Right lobe of liver (tissue), 6 donors: Measurements from ENCODE around the gene TTC31. TPM values are rescaled to one million over a fixed set of nuclear protein-coding genes. Genes with fewer than 3 reads are reported as not detected.

ENCODE experiments used
- ATAC-seq, 4 donors: fragments of 200-7000 bp; cut with Tn5 transposase; one replicate each; pipeline ENCODE4 v1.9.1; 2020; ENCODE audit warnings: mild to moderate bottlenecking in 4 of 4, moderate library complexity in 4 of 4
- DNase-seq, 3 donors: peaks; one replicate each; pipeline ENCODE4 v3.0.0-alpha.2; 2020
- H3K27ac ChIP-seq, 3 donors: fragments of 200-600 bp; one replicate each; pipeline ENCODE4 v1.8.0; 2022
- H3K27me3 ChIP-seq, 2 donors: fragments of 200-600 bp; one replicate each; pipeline ENCODE4 v1.8.0; 2022
- H3K36me3 ChIP-seq, 4 donors: fragments of 200-600 bp; sonication (generic) in 1 of 4; one replicate each; pipeline versions ENCODE4 v1.5.1 to v1.8.0; 2017 to 2022; ENCODE audit warnings: control low read depth in 1 of 4
- H3K4me1 ChIP-seq, 4 donors: fragments of 200-600 bp; sonication (generic) in 1 of 4; one replicate each; pipeline versions ENCODE4 v1.5.1 to v1.8.0; 2017 to 2022; ENCODE audit warnings: control low read depth in 1 of 4
- H3K4me3 ChIP-seq, 3 donors: fragments of 200-600 bp; one replicate each; pipeline ENCODE4 v1.8.0; 2022
- H3K9me3 ChIP-seq, 4 donors: fragments of 200-600 bp; sonication (generic) in 1 of 4; one replicate each; pipeline versions ENCODE4 v1.5.1 to v1.8.0; 2017 to 2022; ENCODE audit warnings: control low read depth in 1 of 4
- POLR2A ChIP-seq: fragments of 450-650 bp; IDR thresholded peaks from one replicate; pipeline ENCODE4 v1.6.1; 2017; ENCODE audit warnings: antibody characterized with exemption, mild to moderate bottlenecking
- WGBS: methylation state at CpG from one replicate; pipeline ENCODE4 v1.1.6; 2018; ENCODE audit warnings: low coverage, low lambda C conversion rate; ENCODE audit not compliant: insufficient coverage; ENCODE audit errors: missing lambda C conversion rate; 5-methylcytosine and 5-hydroxymethylcytosine counted together
- intact Hi-C, 2 donors: fragments of 100-400 bp; cut with DNase I; formaldehyde crosslinking; loops; one replicate each; pipeline versions ENCODE4 v1.11.2 to v1.14.1; 2022
- total RNA-seq, 6 experiments: library from RNA; depleted of rRNA in 2 of 6; stranded (reverse); fragments of >200 nt in 2 of 6; fragmentation: NEBNext Ultra II Directional in 3 of 6; extraction: Animal tissue kit (Norgen Biotek cat#: 25700) in 3 of 6; gene quantifications; one replicate each; pipeline versions ENCODE4 v1.1.0 to v1.2.4, GENCODE V29; 2016 to 2023
- TF ChIP-seq, protein P1 (sequence below), 4 donors: fragments of 200-600 bp in 3 of 4; fragments of 450-650 bp in 1 of 4; IDR thresholded peaks; one replicate each; pipeline versions ENCODE4 v1.5.1 to v1.8.0; 2016 to 2022; ENCODE audit warnings: antibody characterized with exemption in 4 of 4, mild to moderate bottlenecking in 2 of 4
- donor health status: DM: no; HTN: yes; CAD: no.
- donor health status: DM: no; HTN: no; CAD: no.
- donor health status: DM: no; HTN: no; CAD: no.
- donor health status: DM: no; HTN: yes; CAD: no.
- donor health status: DM: no; HTN: yes; CAD: no.

TTC31 gene
- total RNA-seq, 6 experiments from 2014 or later, result 14.5 to 31.5 (median 26.7) TPM

DNA sequence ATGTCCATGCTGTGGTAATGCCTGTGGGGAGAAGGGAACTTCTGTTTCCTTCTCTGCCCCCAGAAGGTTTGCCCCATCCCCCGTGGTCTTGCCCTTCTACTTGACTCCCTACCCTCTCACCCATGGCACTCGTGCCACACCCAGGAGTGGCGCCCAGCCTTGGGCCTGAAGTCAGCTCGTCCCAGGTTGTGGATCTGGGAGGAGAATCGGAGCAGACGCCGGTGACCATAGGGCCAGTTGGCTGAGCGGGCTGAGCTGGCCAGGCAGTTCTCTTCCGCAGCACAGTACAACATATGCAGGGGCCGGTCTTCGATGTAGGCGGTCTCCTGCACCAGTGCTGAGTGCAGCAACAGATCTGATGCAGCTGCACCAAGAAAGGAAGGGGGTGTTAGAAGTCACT lies 51.5 kb downstream of the TTC31 start:
- H3K4me3 ChIP-seq, result no peak overlapping the region
- ATAC-seq (no peak), DNase-seq (no peak)
- no peaks in the 10 kb centered on the region for H3K9me3 ChIP-seq
- no peak overlapping the region for H3K27ac ChIP-seq
- peaks cover 0 to 9% (median 0%) of the 10 kb centered on the region in 4 donors for H3K36me3 ChIP-seq
- H3K27me3 ChIP-seq, result no peaks in the 10 kb centered on the region
- TF ChIP-seq, protein P1, sequence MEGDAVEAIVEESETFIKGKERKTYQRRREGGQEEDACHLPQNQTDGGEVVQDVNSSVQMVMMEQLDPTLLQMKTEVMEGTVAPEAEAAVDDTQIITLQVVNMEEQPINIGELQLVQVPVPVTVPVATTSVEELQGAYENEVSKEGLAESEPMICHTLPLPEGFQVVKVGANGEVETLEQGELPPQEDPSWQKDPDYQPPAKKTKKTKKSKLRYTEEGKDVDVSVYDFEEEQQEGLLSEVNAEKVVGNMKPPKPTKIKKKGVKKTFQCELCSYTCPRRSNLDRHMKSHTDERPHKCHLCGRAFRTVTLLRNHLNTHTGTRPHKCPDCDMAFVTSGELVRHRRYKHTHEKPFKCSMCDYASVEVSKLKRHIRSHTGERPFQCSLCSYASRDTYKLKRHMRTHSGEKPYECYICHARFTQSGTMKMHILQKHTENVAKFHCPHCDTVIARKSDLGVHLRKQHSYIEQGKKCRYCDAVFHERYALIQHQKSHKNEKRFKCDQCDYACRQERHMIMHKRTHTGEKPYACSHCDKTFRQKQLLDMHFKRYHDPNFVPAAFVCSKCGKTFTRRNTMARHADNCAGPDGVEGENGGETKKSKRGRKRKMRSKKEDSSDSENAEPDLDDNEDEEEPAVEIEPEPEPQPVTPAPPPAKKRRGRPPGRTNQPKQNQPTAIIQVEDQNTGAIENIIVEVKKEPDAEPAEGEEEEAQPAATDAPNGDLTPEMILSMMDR (IDR thresholded peaks at IDR 0.05), result no peak
- no peak for TF ChIP-seq POLR2A
- intact Hi-C loops, result no loop called here
- no CpG with 5 or more reads among the region's 12 CpGs for WGBS
- H3K4me1 ChIP-seq, result peaks cover 0 to 8% (median 2%) of the 10 kb centered on the region in 4 donors

DNA sequence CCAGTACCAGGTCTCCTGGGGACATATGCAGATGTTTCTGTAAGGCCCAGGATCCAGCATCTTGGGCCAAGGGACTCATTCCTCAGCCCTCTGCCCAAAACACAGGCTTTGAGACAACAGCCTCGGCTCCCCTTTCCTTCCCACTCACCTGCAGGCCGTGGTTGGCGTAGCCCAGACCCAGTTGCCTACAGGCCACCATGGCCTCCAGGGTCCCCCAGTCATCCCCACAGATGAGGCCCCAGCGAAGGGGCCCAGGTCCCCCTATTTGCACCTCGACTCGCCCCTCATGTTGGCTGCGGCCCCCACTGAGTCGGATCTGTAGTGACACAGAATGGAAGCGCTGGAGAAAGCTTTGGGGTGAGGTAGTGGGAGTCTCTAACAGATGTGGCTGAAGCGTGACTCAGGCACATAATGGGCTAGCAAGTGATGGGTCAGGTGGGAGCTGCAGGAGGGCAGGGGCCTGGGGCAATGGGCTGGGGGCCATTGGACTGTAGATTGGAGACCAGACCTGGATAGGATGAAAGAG lies 52.6 kb downstream of the TTC31 start:
- Histone ChIP-seq H3K27me3 (no peaks in the 10 kb centered on the region), H3K27ac (no peak overlapping the region), H3K4me3 (no peak overlapping the region), H3K36me3 (peaks cover 0 to 9% (median 0%) of the 10 kb centered on the region in 4 donors), H3K9me3 (no peaks in the 10 kb centered on the region), H3K4me1 (peaks cover 0 to 8% (median 1%) of the 10 kb centered on the region in 4 donors)
- no peak for ATAC-seq
- WGBS, result 83% methylated on average over 4 of the region's 10 CpGs
- no peak for TF ChIP-seq POLR2A
- TF ChIP-seq, protein P1 (IDR thresholded peaks at IDR 0.05), result no peak
- intact Hi-C loops, result no loop called here
- DNase-seq, result no peak

DNA sequence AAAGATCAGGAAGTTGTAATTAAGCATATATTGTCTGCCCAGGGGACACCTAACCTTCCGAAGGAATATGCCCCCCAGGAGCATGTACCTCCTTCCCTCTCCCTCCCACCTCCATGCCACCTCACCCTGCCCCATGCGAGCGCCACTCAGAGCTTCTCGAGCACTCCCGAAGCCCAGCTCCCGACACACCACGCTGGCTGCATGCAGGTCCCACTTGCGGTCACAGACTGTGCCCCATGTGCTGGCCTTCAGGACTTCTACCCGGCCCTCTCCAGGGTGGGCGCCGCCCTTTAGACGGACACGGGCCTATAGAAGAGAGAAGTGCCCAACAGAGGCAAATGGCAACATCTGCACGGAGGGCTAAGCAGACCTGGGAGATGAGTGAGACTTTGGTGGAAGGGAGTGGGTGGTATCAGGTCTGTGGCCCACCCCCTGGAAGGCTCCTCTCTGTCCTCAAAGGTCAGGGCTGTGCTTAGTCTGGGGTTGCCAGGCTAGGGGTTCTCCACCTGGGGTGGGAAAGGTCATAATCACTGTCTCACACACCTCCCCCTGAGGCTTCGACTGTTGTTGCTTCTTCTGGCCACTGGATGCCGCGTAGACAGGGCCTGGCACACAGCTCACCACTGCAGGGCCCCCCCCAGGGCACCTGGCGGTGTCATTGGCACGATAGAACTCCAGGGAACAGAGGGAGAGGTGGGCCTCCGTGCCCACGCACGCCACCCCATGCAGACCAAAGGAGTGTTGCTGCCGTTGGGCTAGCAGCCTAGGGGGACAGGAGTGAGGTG lies 53.5 kb downstream of the TTC31 start:
- DNase-seq, result no peak
- Histone ChIP-seq H3K36me3 (peaks cover 0 to 9% (median 0%) of the 10 kb centered on the region in 4 donors), H3K27me3 (no peaks in the 10 kb centered on the region), H3K9me3 (no peaks in the 10 kb centered on the region), H3K4me3 (no peak overlapping the region), H3K27ac (no peak overlapping the region), H3K4me1 (no peaks in the 10 kb centered on the region)
- TF ChIP-seq, protein P1 (IDR thresholded peaks at IDR 0.05), result no peak
- no peak for TF ChIP-seq POLR2A
- WGBS, result 73% methylated on average over 17 of the region's 23 CpGs
- intact Hi-C loops, result no loop called here
- no peak for ATAC-seq

DNA sequence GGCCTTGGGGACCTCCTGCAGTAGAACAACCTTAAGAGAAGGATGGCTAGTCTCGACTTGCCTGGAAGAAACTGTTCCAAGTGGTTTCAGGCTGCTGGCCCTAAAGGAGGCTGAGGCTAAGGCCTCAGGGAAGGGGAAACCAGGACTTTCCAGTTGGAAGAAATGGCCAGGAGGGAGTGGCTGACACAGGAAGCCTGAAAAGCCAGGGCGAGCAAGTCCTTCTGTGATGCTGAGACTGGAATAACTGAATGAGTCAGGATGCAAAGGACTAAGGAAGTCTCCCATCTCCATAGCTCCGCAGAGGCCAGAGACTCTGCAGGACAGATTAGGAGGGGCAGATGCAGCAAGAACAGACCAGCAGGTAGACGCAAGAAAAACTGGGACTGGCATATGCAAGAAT lies 54.3 kb downstream of the TTC31 start:
- DNase-seq (no peak), ATAC-seq (no peak)
- peaks cover 0 to 9% (median 0%) of the 10 kb centered on the region in 4 donors for H3K36me3 ChIP-seq
- no peak for TF ChIP-seq POLR2A
- TF ChIP-seq, protein P1 (IDR thresholded peaks at IDR 0.05), result no peak
- H3K27ac ChIP-seq, result no peak overlapping the region
- 37% methylated on average over 4 of the region's 4 CpGs for WGBS
- H3K27me3 ChIP-seq, result no peaks in the 10 kb centered on the region
- H3K4me1 ChIP-seq, result no peaks in the 10 kb centered on the region
- intact Hi-C loops, result no loop called here
- no peaks in the 10 kb centered on the region for H3K9me3 ChIP-seq
- no peak overlapping the region for H3K4me3 ChIP-seq
